Neural cell (in vitro differentiated cells): ENCODE results near the gene FAM181B. TPM values are rescaled to one million over a fixed set of nuclear protein-coding genes. Genes with fewer than 3 reads are reported as not detected.

Experiments used
- H2AFZ ChIP-seq: fragments of 200-600, 300-800 bp; sonication (generic), shearing (Covaris generic); 2 replicates; pipeline ENCODE4 v1.6.0; 2014; ENCODE audit warnings: low read depth, mild to moderate bottlenecking, antibody characterized with exemption, low read length, moderate library complexity
- H3F3A ChIP-seq: fragments of 200-600 bp; shearing (Covaris generic); 2 replicates; pipeline ENCODE4 v1.6.1; 2016; ENCODE audit warnings: mild to moderate bottlenecking, moderate library complexity, mixed read lengths, antibody characterized with exemption, low read length; ENCODE audit not compliant: insufficient read depth, poor library complexity, severe bottlenecking
- H3K27ac ChIP-seq: fragments of 200-600, 300-800 bp; sonication (generic), shearing (Covaris generic); 2 replicates; pipeline ENCODE4 v1.5.1; 2014; ENCODE audit warnings: mild to moderate bottlenecking, low read length, moderate library complexity
- H3K27me3 ChIP-seq: fragments of 300-800, 200-600 bp; sonication (generic), shearing (Covaris generic); 2 replicates; pipeline ENCODE4 v1.6.0; 2014; ENCODE audit warnings: mild to moderate bottlenecking, low read depth, low read length, moderate library complexity; ENCODE audit not compliant: insufficient read depth
- H3K36me3 ChIP-seq: fragments of 300-800, 200-600 bp; sonication (generic), shearing (Covaris generic); 2 replicates; pipeline ENCODE4 v1.5.1; 2014; ENCODE audit warnings: mild to moderate bottlenecking, antibody characterized with exemption, low read length, moderate library complexity; ENCODE audit not compliant: insufficient read depth
- H3K4me2 ChIP-seq: fragments of 300-800, 200-600 bp; sonication (generic), shearing (Covaris generic); 2 replicates; pipeline ENCODE4 v1.6.0; 2014; ENCODE audit warnings: mild to moderate bottlenecking, low read length
- H3K4me3 ChIP-seq: fragments of 300-800, 200-600 bp; sonication (generic), shearing (Covaris generic); 2 replicates; pipeline ENCODE4 v1.5.1; 2014; ENCODE audit warnings: mild to moderate bottlenecking, low read length, moderate library complexity
- H3K79me2 ChIP-seq: fragments of 200-600 bp; shearing (Covaris generic); replicated peaks from 2 replicates; pipeline ENCODE4 v1.6.0; 2014; ENCODE audit warnings: mild to moderate bottlenecking, low read length, moderate library complexity; ENCODE audit not compliant: insufficient read depth
- H3K9ac ChIP-seq: fragments of 300-800, 200-600 bp; sonication (generic), shearing (Covaris generic); 2 replicates; pipeline ENCODE4 v1.6.1; 2016; ENCODE audit warnings: mild to moderate bottlenecking, low read length, mixed read lengths
- H3K9me2 ChIP-seq: fragments of 200-600 bp; shearing (Covaris generic); 2 replicates; pipeline ENCODE4 v1.6.1; 2016; ENCODE audit warnings: mild to moderate bottlenecking, low read length, mixed read lengths; ENCODE audit not compliant: insufficient read depth
- H3K9me3 ChIP-seq: fragments of 200-600, 300-800 bp; sonication (generic), shearing (Covaris generic); 2 replicates; pipeline ENCODE4 v1.6.1; 2016; ENCODE audit warnings: mild to moderate bottlenecking, mixed run types, low read length, moderate library complexity, mixed read lengths
- H4K20me1 ChIP-seq: fragments of 200-600 bp; shearing (Covaris generic); 2 replicates; pipeline ENCODE4 v1.6.1; 2016; ENCODE audit warnings: mild to moderate bottlenecking, mixed run types; ENCODE audit not compliant: insufficient read depth
- CTCF ChIP-seq: fragments of 450-650 bp; IDR thresholded peaks from 2 replicates; pipeline ENCODE4 v1.5.1; 2014; ENCODE audit warnings: antibody characterized with exemption, mild to moderate bottlenecking, moderate library complexity; ENCODE audit not compliant: poor library complexity, severe bottlenecking
- EP300 ChIP-seq: fragments of 450-650 bp; conservative IDR thresholded peaks from 2 replicates; pipeline ENCODE4 v1.6.1; 2014; ENCODE audit warnings: antibody characterized with exemption, mild to moderate bottlenecking, moderate library complexity; ENCODE audit not compliant: poor library complexity, severe bottlenecking
- EZH2 ChIP-seq: fragments of 200-600, 300-800 bp; shearing (Covaris generic), sonication (generic); IDR thresholded peaks from 2 replicates; pipeline ENCODE4 v1.6.1; 2014; ENCODE audit warnings: antibody characterized with exemption, low read length, borderline replicate concordance, mild to moderate bottlenecking; ENCODE audit not compliant: insufficient read depth, poor library complexity, severe bottlenecking
- MXI1 ChIP-seq: fragments of 450-650 bp; conservative IDR thresholded peaks from 2 replicates; pipeline ENCODE4 v1.6.1; 2014; ENCODE audit warnings: antibody characterized with exemption, mild to moderate bottlenecking; ENCODE audit not compliant: poor library complexity, severe bottlenecking
- POLR2AphosphoS5 ChIP-seq: IDR thresholded peaks from 2 replicates; pipeline ENCODE4 v1.6.1; 2012
- RAD21 ChIP-seq: fragments of 450-650 bp; conservative IDR thresholded peaks from 2 replicates; pipeline ENCODE4 v1.6.1; 2014; ENCODE audit warnings: antibody characterized with exemption, mild to moderate bottlenecking, moderate library complexity
- REST ChIP-seq: IDR thresholded peaks from 2 replicates; pipeline ENCODE4 v1.6.1; 2012; ENCODE audit warnings: borderline replicate concordance
- SMC3 ChIP-seq: fragments of 450-650 bp; conservative IDR thresholded peaks from 2 replicates; pipeline ENCODE4 v1.6.1; 2014; ENCODE audit warnings: antibody characterized with exemption, mild to moderate bottlenecking, moderate library complexity; ENCODE audit not compliant: poor library complexity
- TAF1 ChIP-seq: IDR thresholded peaks from 2 replicates; pipeline ENCODE4 v1.6.1; 2012; ENCODE audit warnings: low read depth
- polyA plus RNA-seq: library from polyadenylated mRNA; depleted of rRNA; stranded (reverse); fragments of >200 nt; gene quantifications from 2 replicates; pipeline ENCODE4 v1.2.3, GENCODE V29; 2014

FAM181B gene
- polyA plus RNA-seq, 1 donor from 2014 or later: 1.3 TPM

GRCh38 chr11:82711648-82712047 lies 22.0 kb downstream of the FAM181B start:
- Histone ChIP-seq H3K4me3 (no peak overlapping the region), H3K9me2 (no peaks in the 10 kb centered on the region), H3K9ac (no peak overlapping the region), H3K27me3 (no peaks in the 10 kb centered on the region), H3K36me3 (no peaks in the 10 kb centered on the region), H3K4me2 (no peak overlapping the region), H3K27ac (no peak overlapping the region), H3F3A (no peaks in the 10 kb centered on the region), H3K79me2 (no peaks in the 10 kb centered on the region), H3K9me3 (no peaks in the 10 kb centered on the region), H2AFZ (no peak overlapping the region), H4K20me1 (no peaks in the 10 kb centered on the region)
- TF ChIP-seq CTCF (no peak), RAD21 (no peak), SMC3 (no peak), POLR2AphosphoS5 (no peak), EP300 (no peak), TAF1 (no peak), MXI1 (no peak), REST (no peak), EZH2 (no peak)

GRCh38 chr11:82703796-82704195 lies 29.9 kb downstream of the FAM181B start:
- Histone ChIP-seq H2AFZ (no peak overlapping the region), H4K20me1 (no peaks in the 10 kb centered on the region), H3K27ac (no peak overlapping the region), H3K27me3 (no peaks in the 10 kb centered on the region), H3K4me3 (no peak overlapping the region), H3K9me3 (no peaks in the 10 kb centered on the region), H3K36me3 (no peaks in the 10 kb centered on the region), H3F3A (no peaks in the 10 kb centered on the region), H3K9me2 (no peaks in the 10 kb centered on the region), H3K4me2 (no peak overlapping the region), H3K79me2 (no peaks in the 10 kb centered on the region), H3K9ac (no peak overlapping the region)
- TF ChIP-seq EP300 (no peak), TAF1 (no peak), CTCF (no peak), MXI1 (no peak)
